Activated B cell treated with CpG ODN at 0.5 μM for 24 hours (primary cell): ENCODE measurements around the gene MAMLD1. TPM values are rescaled to one million over a fixed set of nuclear protein-coding genes. Genes with fewer than 3 reads are reported as not detected.

Source experiments
- ATAC-seq: fragments of 200-7000 bp; cut with Tn5 transposase; one replicate; pipeline ENCODE4 v1.10.0; 2021; ENCODE audit warnings: low read depth, mild to moderate bottlenecking, moderate library complexity
- CTCF ChIA-PET: fragments of 350-600 bp; sonication (Branson Sonifier 250); formaldehyde crosslinking; loops from one replicate; lab custom pipeline; 2021; ENCODE audit warnings: antibody characterized with exemption; lab: Charles Lee
- POLR2A ChIA-PET: fragments of 350-600 bp; sonication (Branson Sonifier 250); formaldehyde crosslinking; loops from one replicate; lab custom pipeline; 2021; ENCODE audit warnings: antibody characterized with exemption; lab: Charles Lee
- DNase-seq: peaks from one replicate; pipeline ENCODE4 v3.0.0; 2022
- H3K27ac Mint-ChIP-seq: one replicate; pipeline ENCODE4 v1.8.0; 2020; ENCODE audit warnings: mixed read lengths
- H3K27me3 Mint-ChIP-seq: one replicate; pipeline ENCODE4 v1.8.0; 2021; ENCODE audit warnings: mixed read lengths
- H3K36me3 Mint-ChIP-seq: one replicate; pipeline ENCODE4 v1.8.0; 2021; ENCODE audit warnings: low read depth, mixed read lengths
- H3K4me1 Mint-ChIP-seq: one replicate; pipeline ENCODE4 v1.8.0; 2021; ENCODE audit warnings: mixed read lengths
- H3K4me3 Mint-ChIP-seq: one replicate; pipeline ENCODE4 v1.8.0; 2020; ENCODE audit warnings: mild to moderate bottlenecking, mixed read lengths
- H3K9me3 Mint-ChIP-seq: one replicate; pipeline ENCODE4 v1.8.0; 2020; ENCODE audit warnings: mixed read lengths
- CTCF ChIP-seq: fragments of 200-600 bp; IDR thresholded peaks from one replicate; pipeline ENCODE4 v1.8.0; 2022; ENCODE audit warnings: antibody characterized with exemption, mild to moderate bottlenecking
- intact Hi-C: fragments of 100-400 bp; cut with micrococcal nuclease; formaldehyde crosslinking; loops from one replicate; pipeline ENCODE4 v1.15.1; 2024
- total RNA-seq: library from RNA; stranded (reverse); gene quantifications from 2 replicates; pipeline ENCODE4 v1.2.3, GENCODE V29; 2022

Gene MAMLD1
- total RNA-seq, 1 donor from 2014 or later: 1.2 TPM

- no peak for TF ChIP-seq CTCF
- H3K4me3 Mint-ChIP-seq: peak overlapping the region; percentile 83
- intact Hi-C loops: loop anchor here (5.0 to 10.0 kb wide), 9 partner anchors 156 to 1036 kb away; partner anchors contain the start of genes EOLA2, MTMR1 and VMA21
- no peaks in the 10 kb centered on the region for H3K36me3 Mint-ChIP-seq
- DNase-seq (peak; percentile 28), ATAC-seq (no peak)
- peaks cover 7% of the 10 kb centered on the region for H3K27me3 Mint-ChIP-seq
- ChIA-PET CTCF (no interaction called here), POLR2A (no interaction called here)
- H3K4me1 Mint-ChIP-seq: peaks cover 19% of the 10 kb centered on the region
- H3K27ac Mint-ChIP-seq: no peak overlapping the region
- H3K9me3 Mint-ChIP-seq: no peaks in the 10 kb centered on the region
Observed at GRCh38 chrX:150361070-150361776, 1.9 kb upstream of the MAMLD1 start.

DNA sequence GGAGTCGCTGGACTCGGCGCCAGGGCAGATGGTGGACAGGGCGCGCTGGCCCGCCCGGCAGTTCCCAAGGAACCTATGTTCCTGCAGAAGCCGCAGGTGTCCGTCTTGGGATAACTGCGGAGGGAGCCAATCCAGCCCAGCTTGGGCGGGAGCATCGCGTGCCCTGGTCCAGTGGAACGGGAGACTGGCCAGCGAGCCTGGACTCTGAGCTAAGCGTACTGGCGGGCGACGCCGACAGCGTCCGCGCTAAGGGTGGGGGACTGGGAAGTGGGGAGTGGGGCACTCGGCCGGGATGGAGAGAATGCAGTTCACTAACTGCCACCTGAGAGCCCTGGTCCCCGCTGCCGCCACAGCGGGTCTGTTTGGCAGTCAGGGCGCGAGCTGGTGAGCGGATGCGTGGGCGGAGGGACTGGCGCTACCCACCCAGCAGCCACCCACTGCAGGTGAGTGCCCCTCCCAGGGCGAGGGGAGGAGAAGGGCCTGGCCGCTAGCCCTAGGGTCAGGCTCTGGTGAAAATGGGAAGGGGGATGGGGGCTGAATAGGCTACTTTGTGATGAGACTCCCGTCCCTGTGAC is 1.3 kb upstream of the MAMLD1 start:
- no peak for TF ChIP-seq CTCF
- ChIA-PET CTCF (no interaction called here), POLR2A (no interaction called here)
- Mint-ChIP-seq H3K27me3 (peaks cover 7% of the 10 kb centered on the region), H3K27ac (no peak overlapping the region), H3K4me1 (peaks cover 26% of the 10 kb centered on the region), H3K4me3 (peak overlapping the region; percentile 83), H3K9me3 (no peaks in the 10 kb centered on the region), H3K36me3 (no peaks in the 10 kb centered on the region)
- DNase-seq (peak; percentile 21), ATAC-seq (no peak)
- intact Hi-C loops: loop anchor here (5.0 to 10.0 kb wide), 9 partner anchors 157 to 1035 kb away; partner anchors contain the start of genes EOLA2, MTMR1 and VMA21

DNA sequence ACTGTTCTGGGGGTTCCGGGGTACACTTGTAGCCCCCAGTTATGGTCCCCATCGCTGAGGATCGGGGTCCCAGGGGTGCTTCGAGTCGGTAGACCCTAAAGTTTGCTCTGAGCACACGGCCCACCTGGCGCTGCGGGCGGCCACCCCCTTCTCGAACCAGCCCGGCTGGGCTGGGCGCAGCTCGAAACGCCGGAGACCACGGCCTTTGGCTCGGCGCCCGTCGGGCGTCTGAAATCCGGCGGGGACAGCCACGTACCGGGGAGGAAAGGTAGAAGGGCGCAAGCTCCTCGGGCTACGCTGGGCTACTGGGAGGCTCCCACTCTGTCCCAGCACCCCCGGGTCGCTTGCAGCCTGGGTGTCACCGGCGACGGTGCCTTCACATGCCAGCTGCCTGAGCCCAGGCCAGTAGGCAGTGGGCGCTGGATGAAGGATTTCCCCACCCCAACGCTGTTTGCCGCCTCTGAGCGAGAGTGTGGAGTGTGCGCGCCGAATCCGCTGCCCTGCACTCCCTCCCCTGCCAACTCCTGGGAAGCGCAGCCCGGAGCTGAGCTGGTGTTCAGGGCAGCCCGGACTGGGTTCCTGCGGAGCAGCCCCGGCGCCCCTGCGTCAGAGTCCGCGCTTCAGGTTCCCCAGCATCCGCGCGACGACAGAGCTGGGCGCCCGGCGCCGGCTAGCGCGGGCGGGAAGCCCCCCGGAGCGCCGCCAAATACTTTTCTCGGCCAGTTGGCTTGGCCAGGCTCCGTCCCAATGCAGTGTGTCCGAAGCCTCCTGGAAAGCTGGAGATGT is 637 bp downstream of the MAMLD1 start:
- TF ChIP-seq CTCF: no peak
- ChIA-PET POLR2A (interaction anchor here (0.8 to 2.1 kb wide), 5 partner anchors 163 to 425 kb away, joined by 3 to 12 read pairs (median 4); partner anchors contain the start of genes EOLA2, MTM1 and MTMR1), CTCF (no interaction called here)
- intact Hi-C loops: loop anchor here (2.0 to 10.0 kb wide), 11 partner anchors 115 to 1034 kb away; partner anchors contain the start of genes EOLA2, MTM1, MTMR1 and VMA21
- no peak overlapping the region for H3K27ac Mint-ChIP-seq
- peaks cover 7% of the 10 kb centered on the region for H3K27me3 Mint-ChIP-seq
- ATAC-seq (no peak), DNase-seq (peak; percentile 26)
- no peaks in the 10 kb centered on the region for H3K9me3 Mint-ChIP-seq
- H3K36me3 Mint-ChIP-seq: no peaks in the 10 kb centered on the region
- peak overlapping the region; percentile 64 for H3K4me3 Mint-ChIP-seq
- H3K4me1 Mint-ChIP-seq: peaks cover 27% of the 10 kb centered on the region

- POLR2A ChIA-PET: interaction anchor here (1.0 to 2.1 kb wide), 3 partner anchors 203 to 426 kb away, joined by 4 to 12 read pairs (median 5); partner anchors contain the start of genes EOLA2 and MTMR1
- intact Hi-C loops: loop anchor here (2.0 to 10.0 kb wide), 11 partner anchors 114 to 1033 kb away; partner anchors contain the start of genes EOLA2, MTM1, MTMR1 and VMA21
- H3K9me3 Mint-ChIP-seq: no peaks in the 10 kb centered on the region
- peak overlapping the region; percentile 64 for H3K4me3 Mint-ChIP-seq
- H3K27me3 Mint-ChIP-seq: peaks cover 7% of the 10 kb centered on the region
- no peaks in the 10 kb centered on the region for H3K36me3 Mint-ChIP-seq
- ATAC-seq: peak; percentile 60
- no peak overlapping the region for H3K27ac Mint-ChIP-seq
- peak; percentile 50 for DNase-seq
- no peak for TF ChIP-seq CTCF
- peaks cover 27% of the 10 kb centered on the region for H3K4me1 Mint-ChIP-seq
- CTCF ChIA-PET: no interaction called here
Observed at GRCh38 chrX:150364347-150365050, 1.4 kb downstream of the MAMLD1 start.
